ENCODE measurements around the gene SASH1.
A peak's percentile ranks its signal among the peaks of the same experiment; 100 is the strongest.

Gene SASH1
- total RNA-seq, result 6.6 to 25.6 reads per million in 2 donors

- peak; percentile 11 for DNase-seq
Measured at GRCh38 chr6:148342350-148343046, at the start of gene SASH1. SASH1 (plus strand) TSS chr6:148342838; CDS start chr6:148343068, 230 bp downstream.

GRCh38 chr6:148293181-148293995 lies 49.2 kb upstream of the SASH1 start:
- DNase-seq, result no peak

GRCh38 chr6:148294059-148294458 lies 48.6 kb upstream of the SASH1 start:
- no peak for DNase-seq

GRCh38 chr6:148295261-148295887 lies 47.3 kb upstream of the SASH1 start:
- no peak for DNase-seq

- no peak for DNase-seq
Measured at GRCh38 chr6:148296771-148297170, 45.9 kb upstream of the SASH1 start.

- no peak for DNase-seq
Measured at GRCh38 chr6:148298683-148299082, 44.0 kb upstream of the SASH1 start.

GRCh38 chr6:148303616-148304015 lies 39.0 kb upstream of the SASH1 start:
- DNase-seq, result no peak

- DNase-seq, result no peak
Measured at GRCh38 chr6:148304976-148305375, 37.7 kb upstream of the SASH1 start.

GRCh38 chr6:148306286-148306685 lies 36.4 kb upstream of the SASH1 start:
- DNase-seq, result no peak

- no peak for DNase-seq
Measured at GRCh38 chr6:148307405-148307804, 35.2 kb upstream of the SASH1 start.

GRCh38 chr6:148309301-148309700 lies 33.3 kb upstream of the SASH1 start:
- DNase-seq, result no peak

GRCh38 chr6:148311966-148312669 lies 30.5 kb upstream of the SASH1 start:
- no peak for DNase-seq

- no peak for DNase-seq
Measured at GRCh38 chr6:148313488-148313887, 29.1 kb upstream of the SASH1 start.

- no peak for DNase-seq
Measured at GRCh38 chr6:148316308-148316707, 26.3 kb upstream of the SASH1 start.

GRCh38 chr6:148317051-148317450 lies 25.6 kb upstream of the SASH1 start:
- no peak for DNase-seq

- no peak for DNase-seq
Measured at GRCh38 chr6:148317739-148318138, 24.9 kb upstream of the SASH1 start.

- no peak for DNase-seq
Measured at GRCh38 chr6:148322704-148323103, 19.9 kb upstream of the SASH1 start.

- no peak for DNase-seq
Measured at GRCh38 chr6:148323344-148323743, 19.3 kb upstream of the SASH1 start.

GRCh38 chr6:148324297-148324985 lies 18.2 kb upstream of the SASH1 start:
- DNase-seq, result no peak

GRCh38 chr6:148325316-148326068 lies 17.1 kb upstream of the SASH1 start:
- DNase-seq, result no peak

GRCh38 chr6:148328876-148329555 lies 13.6 kb upstream of the SASH1 start:
- DNase-seq, result no peak
